HEK293 (cell line): ENCODE results near the gene LIPA.
"Not testable (repeated sequence)": the region's sequence is repeated elsewhere in the genome, so short reads cannot be mapped to it uniquely, and the experiment has no call there.

Source experiments
- CTCF ChIP-seq: fragments of 450-650 bp; formaldehyde crosslinking; IDR thresholded peaks from 2 replicates; pipeline ENCODE4 v1.5.1; 2016; ENCODE audit warnings: missing biosample characterization, missing genetic modification characterization
- OSR2 ChIP-seq: fragments of 450-650 bp; formaldehyde crosslinking; IDR thresholded peaks from 2 replicates; pipeline ENCODE4 v1.5.1; 2016; ENCODE audit warnings: missing biosample characterization, missing genetic modification characterization
- PBX3 ChIP-seq: sonication (generic); formaldehyde crosslinking; IDR thresholded peaks from 2 replicates; pipeline ENCODE4 v1.8.1; 2022; ENCODE audit warnings: mild to moderate bottlenecking, moderate library complexity, missing genetic modification reagents
- PRDM2 ChIP-seq: fragments of 450-650 bp; formaldehyde crosslinking; IDR thresholded peaks from 2 replicates; pipeline ENCODE4 v1.5.1; 2016; ENCODE audit warnings: missing biosample characterization, missing genetic modification characterization, borderline replicate concordance
- ZBTB20 ChIP-seq: fragments of 450-650 bp; formaldehyde crosslinking; IDR thresholded peaks from 2 replicates; pipeline ENCODE4 v1.5.1; 2016; ENCODE audit warnings: missing biosample characterization, missing genetic modification characterization
- ZNF292 ChIP-seq: fragments of 450-650 bp; formaldehyde crosslinking; IDR thresholded peaks from 2 replicates; pipeline ENCODE4 v1.5.1; 2016; ENCODE audit warnings: low read depth, missing biosample characterization, missing genetic modification characterization, borderline replicate concordance
- ZNF610 ChIP-seq: fragments of 450-650 bp; formaldehyde crosslinking; IDR thresholded peaks from 2 replicates; pipeline ENCODE4 v1.5.1; 2016; ENCODE audit warnings: missing biosample characterization, missing genetic modification characterization, borderline replicate concordance

- TF ChIP-seq CTCF; ZNF610 (tag by site-specific recombination); OSR2 (tag by site-specific recombination); PRDM2 (tag by site-specific recombination); ZNF292 (tag by site-specific recombination); ZBTB20 (tag by site-specific recombination); PBX3: not testable (repeated sequence)
Measured at GRCh38 chr10:89255091-89255579, 3.6 kb upstream of the LIPA start.
